ENCODE measurements around the gene ETHE1. TPM values are rescaled to one million over a fixed set of nuclear protein-coding genes. Genes with fewer than 3 reads are reported as not detected.

Gene ETHE1
- total and polyA plus RNA-seq, 7 experiments from 2014 or later = 20.3 to 59.3 (median 25.4) TPM

GRCh38 chr19:43468354-43469159, 58.4 kb downstream of the ETHE1 start:
- DNase-seq = peak in 5 of 9 donors; percentile 35 to 62 (median 46)
- no peaks in the 10 kb centered on the region for H3K36me3 Mint-ChIP-seq

GRCh38 chr19:43467730-43468129, 59.3 kb downstream of the ETHE1 start:
- Histone ChIP-seq H3K4me1 (ENCODE audit: control insufficient read depth in 2 of 2, insufficient read depth in 2 of 2, low read length in 2 of 2) (peaks cover 19 to 55% of the 10 kb centered on the region in 2 donors), H3K27me3 (ENCODE audit: control insufficient read depth in 2 of 2, insufficient read depth in 2 of 2, low read length in 2 of 2) (no peaks in the 10 kb centered on the region), H3K36me3 (ENCODE audit: control insufficient read depth in 2 of 3, insufficient read depth in 3 of 3, low read length in 3 of 3) (no peaks in the 10 kb centered on the region), H3K4me3 (ENCODE audit: low read length) (no peak overlapping the region), H3K9me3 (ENCODE audit: control insufficient read depth in 2 of 3, low read length in 3 of 3) (no peaks in the 10 kb centered on the region), H3K27ac (ENCODE audit: low read depth, low read length) (peak overlapping the region; percentile 93)
- H3K4me3 Mint-ChIP-seq = peak overlapping the region in 6 of 10 donors; percentile 14 to 82 (median 56)
- ATAC-seq (no peak), DNase-seq (no peak)
- H3K27me3 Mint-ChIP-seq = no peaks in the 10 kb centered on the region
- intact Hi-C loops (cut with micrococcal nuclease) = loop anchor here in 1 of 2 donors (10.0 kb wide), 1 partner anchor 287 kb away; the partner anchor contains the start of gene SMG9
- H3K9me3 Mint-ChIP-seq = no peaks in the 10 kb centered on the region
- peak overlapping the region; percentile 82 to 99 (median 98) for H3K27ac Mint-ChIP-seq
- peaks cover 24 to 87% (median 58%) of the 10 kb centered on the region in 7 donors for H3K4me1 Mint-ChIP-seq
- H3K36me3 Mint-ChIP-seq = no peaks in the 10 kb centered on the region
- POLR2A ChIA-PET = no interaction called here
- CTCF ChIA-PET = interaction anchor here (1.1 to 3.5 kb wide), 3 partner anchors 20 to 53 kb away, joined by 3 to 15 read pairs (median 5); no protein-coding TSS in a partner anchor

More at GRCh38 chr19:43468354-43469159, 58.4 kb downstream of the ETHE1 start:
- peak overlapping the region; percentile 82 to 99 (median 98) for H3K27ac Mint-ChIP-seq
- ChIA-PET CTCF (interaction anchor here (0.6 to 3.5 kb wide), 4 partner anchors 21 to 52 kb away, joined by 3 to 15 read pairs (median 5); no protein-coding TSS in a partner anchor), POLR2A (interaction anchor here (0.9 to 1.8 kb wide), 4 partner anchors 8 to 107 kb away, joined by 3 to 7 read pairs (median 4); partner anchors contain the start of genes PINLYP and XRCC1)
- no peaks in the 10 kb centered on the region for H3K9me3 Mint-ChIP-seq
- H3K4me1 Mint-ChIP-seq = peaks cover 27 to 91% (median 62%) of the 10 kb centered on the region in 7 donors
- no peak for ATAC-seq
- Histone ChIP-seq H3K27ac (ENCODE audit: low read depth, low read length) (peak overlapping the region; percentile 93), H3K36me3 (ENCODE audit: control insufficient read depth in 2 of 3, insufficient read depth in 3 of 3, low read length in 3 of 3) (no peaks in the 10 kb centered on the region), H3K4me3 (ENCODE audit: low read length) (peak overlapping the region; percentile 4), H3K9me3 (ENCODE audit: control insufficient read depth in 2 of 3, low read length in 3 of 3) (no peaks in the 10 kb centered on the region), H3K27me3 (ENCODE audit: control insufficient read depth in 2 of 2, insufficient read depth in 2 of 2, low read length in 2 of 2) (no peaks in the 10 kb centered on the region), H3K4me1 (ENCODE audit: control insufficient read depth in 2 of 2, insufficient read depth in 2 of 2, low read length in 2 of 2) (peaks cover 19 to 55% of the 10 kb centered on the region in 2 donors)
- peak overlapping the region; percentile 38 to 82 (median 70) for H3K4me3 Mint-ChIP-seq
- intact Hi-C loops (cut with micrococcal nuclease) = loop anchor here (1.0 to 10.0 kb wide), 2 partner anchors 51 to 286 kb away; partner anchors contain the start of gene SMG9 (in 1 of the 2)
- no peaks in the 10 kb centered on the region for H3K27me3 Mint-ChIP-seq

- peak overlapping the region; percentile 93 for H3K27ac ChIP-seq (ENCODE audit: low read depth, low read length)
- no peak overlapping the region for H3K4me3 ChIP-seq (ENCODE audit: low read length)
- ATAC-seq (no peak), DNase-seq (no peak)
- Mint-ChIP-seq H3K27ac (peak overlapping the region in 8 of 9 donors; percentile 82 to 99 (median 96)), H3K4me1 (peaks cover 24 to 87% (median 58%) of the 10 kb centered on the region in 7 donors), H3K36me3 (no peaks in the 10 kb centered on the region), H3K27me3 (no peaks in the 10 kb centered on the region), H3K4me3 (peak overlapping the region in 5 of 10 donors; percentile 4 to 47 (median 23)), H3K9me3 (no peaks in the 10 kb centered on the region)
- CTCF ChIA-PET = interaction anchor here (3.5 kb wide), 1 partner anchor 19 kb away, joined by 15 read pairs; no protein-coding TSS in a partner anchor
- no peaks in the 10 kb centered on the region for H3K36me3 ChIP-seq (ENCODE audit: control insufficient read depth in 2 of 3, insufficient read depth in 3 of 3, low read length in 3 of 3)
- H3K9me3 ChIP-seq (ENCODE audit: control insufficient read depth in 2 of 3, low read length in 3 of 3) = no peaks in the 10 kb centered on the region
- intact Hi-C loops (cut with micrococcal nuclease) = loop anchor here in 1 of 2 donors (10.0 kb wide), 1 partner anchor 288 kb away; the partner anchor contains the start of gene SMG9
- POLR2A ChIA-PET = interaction anchor here (5.8 kb wide), 1 partner anchor 37 kb away, joined by 58 read pairs; the partner anchor contains the start of gene PHLDB3
- H3K27me3 ChIP-seq (ENCODE audit: control insufficient read depth in 2 of 2, insufficient read depth in 2 of 2, low read length in 2 of 2) = no peaks in the 10 kb centered on the region
- peaks cover 19 to 51% of the 10 kb centered on the region in 2 donors for H3K4me1 ChIP-seq (ENCODE audit: control insufficient read depth in 2 of 2, insufficient read depth in 2 of 2, low read length in 2 of 2)
Observed at GRCh38 chr19:43467276-43467675, 59.7 kb downstream of the ETHE1 start.

- no peaks in the 10 kb centered on the region for H3K9me3 Mint-ChIP-seq
- peaks cover 24 to 87% (median 59%) of the 10 kb centered on the region in 7 donors for H3K4me1 Mint-ChIP-seq
- intact Hi-C loops (cut with micrococcal nuclease) = loop anchor here in 1 of 2 donors (10.0 kb wide), 1 partner anchor 288 kb away; the partner anchor contains the start of gene SMG9
- Histone ChIP-seq H3K4me3 (ENCODE audit: low read length) (no peak overlapping the region), H3K27ac (ENCODE audit: low read depth, low read length) (no peak overlapping the region), H3K36me3 (ENCODE audit: control insufficient read depth in 2 of 3, insufficient read depth in 3 of 3, low read length in 3 of 3) (no peaks in the 10 kb centered on the region), H3K27me3 (ENCODE audit: control insufficient read depth in 2 of 2, insufficient read depth in 2 of 2, low read length in 2 of 2) (no peaks in the 10 kb centered on the region), H3K9me3 (ENCODE audit: control insufficient read depth in 2 of 3, low read length in 3 of 3) (no peaks in the 10 kb centered on the region), H3K4me1 (ENCODE audit: control insufficient read depth in 2 of 2, insufficient read depth in 2 of 2, low read length in 2 of 2) (peaks cover 19 to 48% of the 10 kb centered on the region in 2 donors)
- ChIA-PET CTCF (interaction anchor here (1.1 to 3.5 kb wide), 2 partner anchors 19 to 53 kb away, joined by 5 to 15 read pairs; no protein-coding TSS in a partner anchor), POLR2A (interaction anchor here (0.7 to 5.8 kb wide), 3 partner anchors 8 to 38 kb away, joined by 4 to 58 read pairs (median 12); partner anchors contain the start of gene PHLDB3)
- H3K27me3 Mint-ChIP-seq = no peaks in the 10 kb centered on the region
- DNase-seq (no peak), ATAC-seq (no peak)
- H3K36me3 Mint-ChIP-seq = no peaks in the 10 kb centered on the region
- peak overlapping the region in 1 of 10 donors; percentile 49 for H3K4me3 Mint-ChIP-seq
- peak overlapping the region in 8 of 9 donors; percentile 82 to 99 (median 96) for H3K27ac Mint-ChIP-seq
Observed at GRCh38 chr19:43466793-43467192, 60.2 kb downstream of the ETHE1 start.

GRCh38 chr19:43465468-43466120, 61.4 kb downstream of the ETHE1 start, which contains the start of gene LYPD3:
Gene LYPD3, minus strand, starts transcription at chr19:43465608. Its CDS starts 37 bp downstream, at chr19:43465571.
- H3K4me1 ChIP-seq (ENCODE audit: control insufficient read depth in 2 of 2, insufficient read depth in 2 of 2, low read length in 2 of 2) = peaks cover 19 to 36% of the 10 kb centered on the region in 2 donors
- no peaks in the 10 kb centered on the region for H3K9me3 ChIP-seq (ENCODE audit: control insufficient read depth in 2 of 3, low read length in 3 of 3)
- Mint-ChIP-seq H3K4me3 (peak within 1 kb of the TSS; percentile 87 to 99 (median 94)), H3K36me3 (peaks cover 0 to 8% (median 0%) of the 10 kb centered on the region in 5 donors), H3K27ac (peak within 1 kb of the TSS; percentile 62 to 100 (median 99)), H3K4me1 (peaks cover 26 to 87% (median 69%) of the 10 kb centered on the region in 7 donors), H3K27me3 (peaks cover 0 to 2% (median 0%) of the 10 kb centered on the region in 5 donors), H3K9me3 (no peaks in the 10 kb centered on the region)
- H3K27ac ChIP-seq (ENCODE audit: low read depth, low read length) = peak within 1 kb of the TSS; percentile 92
- DNase-seq (no peak), ATAC-seq (no peak)
- intact Hi-C loops (cut with micrococcal nuclease) = loop anchor here in 1 of 2 donors (10.0 kb wide), 1 partner anchor 289 kb away; the partner anchor contains the start of gene SMG9
- POLR2A ChIA-PET = interaction anchor here (0.7 to 5.8 kb wide), 6 partner anchors 9 to 39 kb away, joined by 3 to 64 read pairs (median 20); partner anchors contain the start of gene PHLDB3
- peak within 1 kb of the TSS; percentile 92 for H3K4me3 ChIP-seq (ENCODE audit: low read length)
- H3K27me3 ChIP-seq (ENCODE audit: control insufficient read depth in 2 of 2, insufficient read depth in 2 of 2, low read length in 2 of 2) = no peaks in the 10 kb centered on the region
- CTCF ChIA-PET = interaction anchor here (0.6 to 3.5 kb wide), 5 partner anchors 9 to 54 kb away, joined by 3 to 15 read pairs (median 4); no protein-coding TSS in a partner anchor
- no peaks in the 10 kb centered on the region for H3K36me3 ChIP-seq (ENCODE audit: control insufficient read depth in 2 of 3, insufficient read depth in 3 of 3, low read length in 3 of 3)

Measured in naive thymus-derived CD4-positive, alpha-beta T cell (primary cell).